ENCODE data around the gene RREB1.

RREB1 gene

DNA sequence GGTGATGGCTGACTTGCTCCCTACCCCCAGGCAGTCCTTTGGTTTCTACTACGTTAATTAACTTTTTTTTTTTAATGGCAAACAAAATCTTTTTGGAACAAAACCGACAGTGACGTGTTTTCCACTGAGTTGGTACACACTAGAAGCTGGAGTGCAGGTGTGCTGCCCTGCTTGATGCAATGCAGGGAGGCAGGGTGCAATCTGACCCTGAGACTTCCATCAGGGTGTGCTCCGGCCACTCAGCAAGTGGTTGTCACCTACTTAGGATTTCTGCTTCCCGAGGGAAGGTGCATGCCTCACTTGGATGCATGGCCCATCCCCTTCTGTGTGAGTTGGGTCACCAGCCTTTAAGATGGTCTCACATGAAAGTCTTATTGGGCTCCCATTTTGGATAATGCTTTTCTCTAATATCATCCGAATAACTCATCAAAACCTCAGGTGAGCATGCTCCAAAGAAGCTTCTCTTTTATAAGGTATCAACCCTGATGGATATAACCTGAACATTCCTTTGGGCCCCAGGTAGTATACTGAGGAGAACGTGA lies 14.0 kb downstream of the RREB1 start:
- in situ Hi-C loops (cut with MboI; ENCODE audit: low sequenced_read_pairs), result no loop called here

DNA sequence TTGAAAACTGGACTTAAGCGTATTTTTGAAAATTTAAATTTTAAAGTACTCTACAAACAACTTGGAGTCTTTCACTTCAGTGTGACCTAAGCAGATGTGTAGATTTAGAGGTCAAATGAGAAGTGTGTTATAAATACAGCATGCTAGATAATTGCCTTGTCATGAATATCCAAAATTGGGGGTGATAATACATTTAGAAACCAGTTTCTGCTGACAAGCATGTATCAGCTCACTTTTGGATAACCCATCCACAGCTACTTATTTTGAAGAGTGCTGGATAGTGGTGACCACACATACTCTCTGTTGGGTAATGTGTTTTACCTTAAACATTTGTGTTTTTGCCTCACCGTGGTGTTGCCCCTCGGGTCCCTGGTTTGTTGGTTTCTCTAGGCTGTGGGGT lies 14.9 kb downstream of the RREB1 start:
- in situ Hi-C loops (cut with MboI; ENCODE audit: low sequenced_read_pairs), result no loop called here

DNA sequence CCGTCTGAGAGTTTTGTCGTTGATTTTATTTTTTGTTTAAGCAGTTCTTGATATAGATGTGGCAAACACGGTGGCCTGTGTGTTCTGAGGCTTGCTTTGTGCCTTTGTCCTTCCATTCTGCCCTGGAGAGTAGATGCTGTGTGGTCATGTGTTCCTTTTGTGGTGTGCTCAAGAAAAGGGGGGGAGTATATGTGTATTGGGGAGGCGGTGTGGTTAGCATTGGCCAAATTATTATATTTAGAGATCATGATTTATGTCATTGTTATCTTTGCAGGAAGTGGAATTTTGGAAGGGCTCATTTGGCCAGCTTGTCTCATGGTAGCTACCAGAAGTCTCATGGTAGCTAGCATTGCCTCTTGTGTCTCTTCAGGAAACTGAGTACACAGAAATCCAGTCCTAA lies 16.4 kb downstream of the RREB1 start:
- in situ Hi-C loops (cut with MboI; ENCODE audit: low sequenced_read_pairs), result no loop called here

DNA sequence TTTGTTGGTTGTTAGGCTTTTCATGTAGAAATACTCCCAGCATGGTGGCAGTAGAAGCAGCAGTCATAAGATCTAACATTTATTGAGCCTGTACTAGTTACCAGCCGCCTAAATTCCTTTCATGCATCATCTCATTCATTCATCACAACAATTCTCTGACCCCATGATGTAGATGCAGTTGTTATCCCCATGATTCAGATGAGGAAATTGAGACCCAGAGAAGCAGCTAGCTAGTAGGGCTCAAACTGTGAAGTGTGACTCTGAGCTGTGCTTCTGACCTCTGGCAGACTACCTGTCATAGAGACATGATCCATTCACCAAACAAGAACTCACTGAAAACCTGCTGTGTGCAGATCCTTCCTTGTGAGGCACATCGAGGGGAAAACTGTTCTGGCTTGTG lies 16.9 kb downstream of the RREB1 start:
- in situ Hi-C loops (cut with MboI; ENCODE audit: low sequenced_read_pairs), result no loop called here

DNA sequence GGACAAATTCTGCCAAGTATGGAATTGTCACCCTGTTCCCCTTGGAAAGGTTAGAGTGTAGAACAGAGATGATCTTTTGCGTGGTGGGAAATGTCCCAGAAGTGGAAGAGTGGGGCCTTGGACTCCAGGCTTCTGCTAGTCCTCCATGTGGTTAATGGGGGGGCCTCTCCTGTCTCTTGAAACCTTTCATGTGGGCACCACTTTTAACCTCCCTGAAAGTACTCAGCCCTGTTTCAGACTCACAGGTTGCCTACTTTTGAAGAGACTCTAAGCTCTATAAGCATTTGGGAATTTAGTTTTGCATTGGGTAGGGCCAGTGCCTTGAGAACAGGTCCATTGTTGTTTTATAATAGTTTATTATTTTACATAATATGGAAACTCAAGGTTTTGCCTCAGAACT lies 17.5 kb downstream of the RREB1 start:
- in situ Hi-C loops (cut with MboI; ENCODE audit: low sequenced_read_pairs), result no loop called here

DNA sequence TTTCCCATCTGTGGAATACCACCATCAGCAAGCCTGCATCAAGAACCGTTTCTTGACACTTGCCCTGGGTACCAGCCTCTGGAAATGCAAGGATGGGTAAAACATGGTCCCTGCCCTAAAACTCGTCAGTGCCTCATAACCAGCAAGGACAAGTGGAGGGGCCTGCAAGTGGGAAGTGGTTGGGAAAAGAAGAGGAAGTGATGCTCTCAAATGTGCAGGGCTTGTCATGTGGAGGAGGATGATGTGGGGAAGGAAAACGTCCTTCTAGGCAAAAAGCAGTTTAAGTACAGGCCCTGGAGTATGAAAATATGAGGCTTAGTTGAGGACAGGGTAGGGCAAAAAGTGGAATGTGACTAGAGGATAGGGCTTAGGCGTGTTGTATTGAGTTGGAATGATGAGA lies 19.0 kb downstream of the RREB1 start:
- in situ Hi-C loops (cut with MboI; ENCODE audit: low sequenced_read_pairs), result no loop called here

DNA sequence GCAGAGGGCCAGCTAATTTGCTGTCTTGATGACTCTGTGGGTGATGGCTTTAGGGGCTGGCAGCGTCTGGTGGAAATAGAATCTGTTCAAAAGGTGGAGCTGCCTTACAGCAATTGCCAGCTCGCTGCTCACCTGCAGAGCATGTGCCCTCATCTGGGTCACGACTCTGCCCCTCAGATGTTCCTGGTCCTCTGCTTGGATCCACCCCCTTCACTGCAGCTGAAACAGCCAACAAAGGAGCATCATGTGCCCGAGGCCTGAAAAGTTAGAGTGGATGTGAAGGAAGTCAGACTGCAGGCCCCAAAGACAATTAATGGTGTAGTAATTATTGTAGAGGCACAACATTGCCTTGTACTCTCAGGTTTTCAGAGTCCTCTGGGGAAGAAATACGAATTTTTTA lies 19.9 kb downstream of the RREB1 start:
- in situ Hi-C loops (cut with MboI; ENCODE audit: low sequenced_read_pairs), result no loop called here

DNA sequence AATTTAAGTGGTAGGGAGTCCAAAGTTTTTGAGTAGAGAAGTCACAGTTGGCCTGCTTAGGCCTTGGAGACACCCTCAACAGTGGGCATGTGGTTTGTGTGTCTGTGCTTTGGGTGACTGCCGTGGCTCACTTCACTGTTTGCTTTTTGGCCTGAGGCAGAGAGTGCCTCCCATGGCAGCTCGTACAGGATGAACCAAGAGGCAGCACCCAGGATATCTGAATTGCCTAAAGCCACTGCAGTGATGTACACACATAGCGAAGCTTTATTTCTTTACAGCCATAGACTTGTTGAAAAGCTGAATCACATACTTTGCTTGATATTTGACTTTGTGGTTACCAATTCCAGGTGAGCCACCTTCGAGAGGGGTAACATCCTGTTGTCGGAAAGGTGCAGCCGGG lies 21.6 kb downstream of the RREB1 start:
- in situ Hi-C loops (cut with MboI; ENCODE audit: low sequenced_read_pairs), result no loop called here

DNA sequence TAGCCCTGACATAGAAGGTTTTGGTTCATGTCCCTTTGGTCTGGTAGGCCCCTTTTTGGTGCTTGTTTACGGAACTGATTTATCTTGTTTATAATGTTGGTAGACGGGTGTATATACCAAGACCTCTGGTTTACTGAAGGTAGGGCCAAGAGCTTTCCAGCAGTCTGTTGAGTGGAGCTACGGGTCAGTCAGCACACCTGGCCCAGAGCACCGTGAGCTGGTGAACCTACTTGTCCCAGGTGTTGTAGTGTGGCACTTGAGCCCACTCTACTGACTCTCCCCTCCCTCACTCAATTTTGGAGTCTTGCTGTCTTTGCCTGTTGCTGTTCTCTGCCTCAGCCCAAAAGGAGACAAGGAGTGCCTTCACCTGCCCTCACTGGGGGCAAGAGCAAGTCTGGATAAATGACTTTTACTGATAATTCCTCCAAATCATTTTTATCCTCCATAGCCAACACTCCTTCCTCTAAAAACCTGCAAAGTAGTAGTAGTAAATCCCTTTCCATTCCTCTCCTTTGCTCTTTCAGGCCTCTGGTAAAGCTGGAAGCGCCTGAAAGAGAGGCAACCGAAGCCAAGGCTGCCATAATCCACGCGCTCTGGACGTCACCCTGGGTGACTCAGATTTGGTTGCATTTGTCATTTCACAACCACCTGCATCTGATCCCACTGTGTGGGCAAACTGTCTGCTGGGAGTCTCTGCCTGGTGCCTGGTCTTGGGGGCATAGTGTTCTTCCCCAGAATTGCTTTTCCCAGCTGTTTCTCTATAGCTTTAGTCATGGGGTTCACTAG lies 22.2 kb downstream of the RREB1 start:
- in situ Hi-C loops (cut with MboI; ENCODE audit: low sequenced_read_pairs), result no loop called here

DNA sequence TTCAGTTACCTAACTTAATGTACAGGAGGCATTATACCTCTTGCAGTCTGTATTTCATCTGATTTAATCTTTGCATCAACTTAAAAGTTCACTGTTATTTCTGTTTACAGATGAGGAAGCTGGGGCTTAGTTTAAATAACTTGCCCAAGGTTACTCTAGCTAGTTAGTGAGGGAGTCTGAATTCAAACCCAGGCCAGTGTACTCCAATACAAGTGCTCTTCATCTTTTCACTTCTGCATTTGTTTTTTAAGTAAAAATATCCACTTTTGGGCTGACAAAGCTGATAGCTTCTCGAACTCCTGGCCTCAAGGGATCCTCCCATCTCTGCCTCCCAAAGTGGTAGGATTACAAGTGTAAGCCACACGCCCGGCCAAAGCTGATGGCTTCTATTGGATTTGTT lies 23.6 kb downstream of the RREB1 start:
- in situ Hi-C loops (cut with MboI; ENCODE audit: low sequenced_read_pairs), result no loop called here

DNA sequence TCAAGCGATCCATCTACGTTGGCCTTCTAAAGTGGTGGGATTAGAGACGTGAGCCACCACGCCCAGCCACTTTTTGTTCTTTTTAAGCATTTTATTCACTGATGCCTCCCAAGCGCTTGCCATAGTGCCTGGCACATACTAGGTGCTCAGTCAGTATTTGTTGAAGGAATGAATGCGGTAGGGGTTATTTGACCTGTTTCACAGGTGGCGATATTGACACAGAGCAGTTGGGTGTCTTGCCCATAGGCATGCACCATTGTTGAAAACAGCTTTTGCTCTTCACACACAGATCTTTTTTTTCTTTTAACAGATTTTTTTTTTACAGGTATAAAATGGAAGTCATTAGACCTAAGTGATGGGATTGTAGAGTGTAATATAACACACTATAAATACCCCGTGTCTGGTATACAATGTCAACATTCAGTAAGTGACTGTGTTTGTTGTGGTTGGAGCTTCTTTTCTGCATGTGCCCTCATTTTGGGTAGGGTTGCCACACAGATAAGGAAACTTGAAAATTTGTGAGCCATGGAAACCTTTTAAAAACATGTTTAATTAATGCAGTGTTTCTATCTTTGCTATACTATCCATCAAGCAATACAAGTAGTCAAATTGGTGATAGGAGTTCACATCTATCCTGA lies 24.8 kb downstream of the RREB1 start:
- in situ Hi-C loops (cut with MboI; ENCODE audit: low sequenced_read_pairs), result no loop called here

DNA sequence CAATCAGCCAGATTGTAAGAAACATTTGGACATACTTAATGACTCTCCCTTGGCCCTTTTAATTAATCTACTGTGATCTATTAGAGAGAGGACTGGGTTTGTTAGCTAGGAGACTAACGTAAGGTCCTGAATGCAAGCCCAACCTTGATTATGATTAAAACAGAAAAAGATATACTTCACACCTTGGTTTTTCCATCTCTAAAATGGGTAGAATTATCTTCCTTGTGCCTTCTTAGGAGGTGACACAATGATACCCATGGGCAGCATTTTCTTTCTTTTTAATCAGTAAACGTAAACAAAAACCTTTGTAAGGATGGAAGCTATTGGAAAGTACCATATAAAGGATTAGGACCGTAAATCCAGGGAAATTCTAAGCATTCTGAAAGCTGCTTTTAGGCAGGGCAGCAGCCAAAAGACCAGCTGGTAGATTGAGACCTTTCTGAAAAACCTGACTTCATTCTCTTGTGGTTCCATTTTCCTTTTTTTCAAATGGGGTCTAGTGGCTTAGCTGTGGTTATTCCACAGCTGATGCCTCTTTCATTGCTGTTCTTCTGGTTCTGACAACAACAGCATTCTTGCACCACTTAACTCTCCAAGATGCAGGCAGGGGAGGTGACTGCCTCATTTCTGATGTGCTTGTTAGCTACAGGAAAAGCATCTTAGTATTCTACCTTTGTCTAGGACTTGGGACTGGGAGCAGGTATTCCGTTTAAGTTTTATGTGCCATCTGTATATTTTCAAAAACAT lies 27.4 kb downstream of the RREB1 start:
- in situ Hi-C loops (cut with MboI; ENCODE audit: low sequenced_read_pairs), result no loop called here

DNA sequence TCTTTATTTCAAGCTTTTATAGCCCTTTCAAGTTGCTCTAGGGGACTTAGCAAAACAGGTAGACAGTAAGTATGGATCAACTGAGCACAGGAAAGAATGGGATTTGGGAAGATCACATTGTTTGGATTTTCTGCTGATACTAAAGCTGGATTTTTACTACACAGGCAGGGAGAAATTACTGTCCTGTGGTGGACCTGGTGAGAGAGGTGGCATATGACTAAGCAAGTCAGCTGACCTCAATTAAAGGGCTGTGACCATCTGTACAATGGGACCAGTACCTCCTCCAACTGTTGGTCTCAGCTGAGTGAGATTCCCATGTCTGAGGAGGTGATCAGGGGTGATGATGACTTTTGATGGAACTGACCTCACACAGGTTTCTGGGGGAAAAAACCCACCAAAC lies 28.0 kb downstream of the RREB1 start:
- in situ Hi-C loops (cut with MboI; ENCODE audit: low sequenced_read_pairs), result no loop called here

DNA sequence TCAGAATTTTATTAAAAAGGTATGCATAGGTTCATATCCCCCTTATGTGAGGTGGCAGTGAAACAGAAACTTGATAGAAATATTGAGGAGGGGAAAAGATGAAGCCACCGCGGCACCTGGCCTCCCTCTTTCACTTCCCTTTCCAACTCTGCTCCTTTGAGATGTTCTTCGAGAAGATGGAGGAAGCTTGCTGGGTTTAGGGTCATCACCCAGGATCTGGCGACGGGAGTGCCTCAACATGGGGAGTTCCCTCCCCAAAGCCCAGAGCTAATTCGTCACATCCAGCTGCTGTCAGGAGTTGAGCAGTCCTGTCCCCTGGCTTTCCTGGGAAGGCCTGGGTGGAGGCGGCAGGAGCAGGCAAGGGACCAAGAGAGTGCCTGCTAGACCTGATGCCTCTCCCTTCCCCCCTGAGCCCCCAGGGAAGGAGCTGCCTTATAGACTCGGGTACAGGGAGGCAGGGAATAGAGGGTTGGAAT lies 29.1 kb downstream of the RREB1 start:
- in situ Hi-C loops (cut with MboI; ENCODE audit: low sequenced_read_pairs), result no loop called here

DNA sequence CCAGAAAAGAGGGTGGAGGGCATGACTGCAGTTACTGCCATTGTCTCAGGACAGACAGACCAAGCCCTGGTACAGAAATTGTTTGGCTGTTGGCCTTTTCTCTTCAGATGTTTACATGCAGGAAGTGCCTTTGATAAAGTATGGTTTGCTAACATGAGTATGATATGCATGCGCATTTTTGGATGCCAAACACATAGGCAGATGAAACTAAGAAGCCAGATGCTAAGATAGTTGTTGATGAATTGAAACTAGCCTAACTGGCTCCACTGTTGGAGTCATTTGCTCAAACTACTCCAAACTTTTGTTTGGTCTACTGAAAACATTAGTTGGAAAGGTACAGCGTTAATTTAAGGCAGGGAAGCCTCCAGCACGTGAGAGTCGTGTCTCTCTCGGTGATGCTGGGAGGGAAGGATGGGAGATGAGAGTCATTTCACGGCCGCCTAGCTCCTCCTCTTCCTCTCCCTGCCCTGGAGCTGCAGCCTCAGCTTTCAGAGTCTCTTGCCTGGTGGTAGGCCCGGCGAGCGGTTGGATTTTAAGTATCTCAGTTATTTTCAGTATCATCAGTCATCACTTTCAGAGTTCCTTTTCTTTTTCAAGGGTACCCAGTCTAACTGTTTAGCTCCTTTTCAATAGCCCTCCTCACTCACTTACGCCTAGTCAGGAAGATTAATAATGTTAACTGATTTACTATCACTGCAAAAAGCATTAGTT lies 29.7 kb downstream of the RREB1 start:
- in situ Hi-C loops (cut with MboI; ENCODE audit: low sequenced_read_pairs), result no loop called here

DNA sequence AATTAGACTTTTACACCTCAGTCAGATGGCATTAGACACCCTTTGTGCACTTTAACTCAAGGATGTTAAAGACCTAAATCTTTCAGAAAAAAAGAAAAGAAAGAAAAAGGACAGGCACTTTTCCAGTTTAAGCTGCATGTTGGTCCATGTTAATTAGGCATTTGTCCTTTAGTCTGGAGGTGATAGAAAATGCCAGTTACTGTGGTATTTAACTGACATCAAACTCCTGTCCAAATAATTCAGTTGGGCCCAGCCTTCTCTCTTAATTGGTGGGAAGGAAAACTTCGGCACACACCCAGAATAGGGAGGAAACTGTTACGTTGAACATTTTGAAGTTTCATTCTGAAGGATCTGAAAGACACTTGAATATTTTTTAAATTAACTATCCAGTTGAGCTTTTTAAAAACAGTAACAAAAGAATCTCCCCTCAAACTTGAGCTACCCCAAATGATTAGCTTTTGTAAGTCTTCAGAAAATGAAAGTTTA lies 30.3 kb downstream of the RREB1 start:
- in situ Hi-C loops (cut with MboI; ENCODE audit: low sequenced_read_pairs), result no loop called here

DNA sequence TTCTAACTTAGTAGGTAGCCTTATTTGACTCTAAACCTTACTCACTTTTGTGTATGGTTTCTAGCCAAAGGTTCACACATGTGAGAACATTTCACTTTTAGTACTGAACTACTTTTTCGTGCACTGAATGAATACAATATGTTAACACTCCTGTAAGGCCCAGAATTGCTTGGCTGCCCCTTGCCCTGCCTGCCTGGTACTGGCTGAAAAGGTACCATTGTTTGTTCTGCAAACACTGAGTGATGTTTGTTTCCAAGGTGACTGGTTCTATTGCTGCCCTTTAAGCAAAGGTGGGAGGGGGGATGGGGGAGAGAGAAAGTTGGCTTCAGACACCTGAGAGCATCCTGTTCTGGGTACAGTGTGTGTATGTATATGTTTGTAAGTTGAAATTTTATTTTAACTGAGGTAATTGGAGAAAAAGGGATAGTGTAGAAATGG lies 31.2 kb downstream of the RREB1 start:
- in situ Hi-C loops (cut with MboI; ENCODE audit: low sequenced_read_pairs), result no loop called here

DNA sequence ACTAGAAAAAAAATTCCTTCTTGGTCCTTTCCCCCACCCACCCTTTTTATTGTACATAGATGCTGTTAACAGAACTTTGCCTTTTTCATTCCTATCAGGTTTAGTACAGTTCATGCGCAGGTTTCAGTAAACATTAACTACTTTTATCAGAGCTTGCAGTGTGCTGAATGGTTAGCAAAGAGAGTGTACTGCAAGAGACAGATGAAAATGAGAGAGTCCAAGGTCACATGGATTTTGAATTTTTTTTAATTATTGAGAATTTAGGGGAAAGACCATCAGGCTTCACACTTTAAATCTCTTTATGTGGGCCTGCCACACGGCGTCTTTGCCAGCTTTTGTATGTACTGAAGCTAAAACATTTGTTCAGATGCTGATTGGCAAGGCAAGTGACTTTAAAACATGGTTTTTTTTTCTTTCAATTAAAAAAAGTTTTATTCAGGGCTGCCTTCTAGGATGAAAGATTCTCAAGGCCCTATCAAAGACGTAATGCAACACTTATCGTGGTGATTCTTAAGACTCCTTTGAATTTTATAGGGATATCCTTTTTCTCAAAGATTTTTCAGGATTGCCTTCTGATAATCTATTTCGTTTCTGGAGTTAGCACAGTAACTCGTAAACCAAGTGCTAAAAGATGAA lies 32.2 kb downstream of the RREB1 start:
- in situ Hi-C loops (cut with MboI; ENCODE audit: low sequenced_read_pairs), result no loop called here

DNA sequence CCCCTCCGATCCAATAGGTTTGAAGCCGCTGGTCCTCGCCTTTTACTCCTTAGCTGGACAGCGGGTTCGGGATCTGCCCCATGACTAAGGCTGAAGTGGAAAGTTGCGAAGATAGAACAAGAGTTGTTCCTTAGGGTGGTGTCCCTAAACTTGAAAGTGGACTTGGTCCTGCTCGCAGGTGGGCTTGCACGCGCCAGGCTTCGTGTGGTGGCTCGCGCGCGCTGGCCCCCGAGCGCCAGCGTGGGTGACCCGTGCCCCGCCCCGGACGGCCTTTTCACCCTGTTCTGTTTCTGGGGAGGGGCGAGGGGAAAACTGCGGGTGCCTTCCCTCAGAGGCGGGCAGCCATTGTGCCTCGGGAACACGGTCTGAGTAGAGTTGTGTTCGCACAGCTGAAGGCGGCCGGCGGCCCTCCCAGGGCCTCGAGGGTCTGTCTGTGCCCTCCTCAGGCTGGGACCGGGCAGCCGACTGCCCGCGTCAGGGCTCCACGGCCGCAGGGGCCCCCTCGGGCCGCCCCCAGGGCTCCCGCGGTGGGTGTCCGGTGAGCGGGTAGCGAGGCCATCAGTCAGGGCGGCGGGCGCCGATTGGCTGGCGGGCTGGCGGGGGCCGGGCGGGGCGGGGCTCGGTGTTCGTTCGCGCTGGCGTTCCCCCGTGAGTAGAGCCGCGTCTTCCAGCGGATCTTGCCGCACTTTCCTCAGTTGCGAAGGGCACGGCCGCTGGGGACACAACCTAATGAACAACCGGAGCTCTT lies 33.0 kb downstream of the RREB1 start:
- in situ Hi-C loops (cut with MboI; ENCODE audit: low sequenced_read_pairs), result no loop called here

Data from HL-60/S4 treated with retinoic acid at 250 ng/mL for 4 days and 3 days (cell line).